ENCODE results near the gene EXOC2.

Gene EXOC2

DNA sequence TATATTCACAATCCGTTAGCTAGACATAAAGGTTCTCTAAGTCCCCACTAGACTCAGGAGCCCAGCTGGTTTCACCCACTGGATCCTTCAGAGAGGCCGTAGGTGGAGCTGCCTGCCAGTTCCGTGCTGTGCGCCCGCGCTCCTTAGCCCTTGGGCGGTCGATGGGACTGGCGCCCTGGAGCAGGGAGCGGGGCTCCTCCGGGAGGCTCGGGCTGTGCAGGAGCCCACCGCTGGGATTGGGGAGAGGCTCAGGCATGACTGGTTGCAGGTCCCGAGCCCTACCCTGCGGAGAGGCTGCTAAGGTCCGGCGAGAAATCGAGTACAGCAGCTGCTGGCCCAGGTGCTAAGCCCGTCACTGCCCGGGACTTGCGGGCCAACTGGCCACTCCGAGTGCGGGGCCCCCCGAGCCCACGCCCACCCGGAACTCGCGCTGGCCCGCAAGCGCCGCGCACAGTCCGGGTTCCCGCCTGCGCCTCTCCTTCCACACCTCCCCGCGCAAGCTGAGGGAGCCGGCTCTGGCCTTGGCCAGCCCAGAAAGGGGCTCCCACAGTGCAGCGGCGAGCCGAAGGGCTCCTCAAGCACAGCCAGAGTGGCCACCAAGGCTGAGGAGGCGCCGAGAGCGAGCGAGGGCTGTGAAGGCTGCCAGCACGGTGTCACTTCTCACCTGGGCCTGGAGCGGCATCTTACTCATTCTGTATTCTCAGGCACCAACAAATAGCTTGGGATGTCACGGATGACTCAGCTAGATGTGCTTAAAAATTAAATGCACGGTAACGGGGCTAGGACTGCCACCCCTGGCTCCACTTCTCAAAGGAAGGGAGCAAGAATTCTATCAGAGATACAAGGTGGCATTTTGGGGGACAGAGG, 257.3 kb downstream of the EXOC2 start:
- DNase-seq (ENCODE audit: low read depth, low spot score) = peak; percentile 22
- in situ Hi-C loops (cut with HindIII; ENCODE audit: low sequenced_read_pairs) = no loop called here
- TF ChIP-seq, protein P1, sequence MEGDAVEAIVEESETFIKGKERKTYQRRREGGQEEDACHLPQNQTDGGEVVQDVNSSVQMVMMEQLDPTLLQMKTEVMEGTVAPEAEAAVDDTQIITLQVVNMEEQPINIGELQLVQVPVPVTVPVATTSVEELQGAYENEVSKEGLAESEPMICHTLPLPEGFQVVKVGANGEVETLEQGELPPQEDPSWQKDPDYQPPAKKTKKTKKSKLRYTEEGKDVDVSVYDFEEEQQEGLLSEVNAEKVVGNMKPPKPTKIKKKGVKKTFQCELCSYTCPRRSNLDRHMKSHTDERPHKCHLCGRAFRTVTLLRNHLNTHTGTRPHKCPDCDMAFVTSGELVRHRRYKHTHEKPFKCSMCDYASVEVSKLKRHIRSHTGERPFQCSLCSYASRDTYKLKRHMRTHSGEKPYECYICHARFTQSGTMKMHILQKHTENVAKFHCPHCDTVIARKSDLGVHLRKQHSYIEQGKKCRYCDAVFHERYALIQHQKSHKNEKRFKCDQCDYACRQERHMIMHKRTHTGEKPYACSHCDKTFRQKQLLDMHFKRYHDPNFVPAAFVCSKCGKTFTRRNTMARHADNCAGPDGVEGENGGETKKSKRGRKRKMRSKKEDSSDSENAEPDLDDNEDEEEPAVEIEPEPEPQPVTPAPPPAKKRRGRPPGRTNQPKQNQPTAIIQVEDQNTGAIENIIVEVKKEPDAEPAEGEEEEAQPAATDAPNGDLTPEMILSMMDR (IDR thresholded peaks at IDR 0.05; ENCODE audit: low read depth, low read length) = no peak
- H3K4me3 ChIP-seq (ENCODE audit: low read depth, low read length) = no peak overlapping the region
